Trophoblast cell (in vitro differentiated cells and primary cell): ENCODE measurements around the gene ZNF37A.
A peak's percentile ranks its signal among the peaks of the same experiment; 100 is the strongest.

Experiments used
- DNase-seq, 2 donors: peaks; one replicate each; pipeline ENCODE4 v3.0.0-alpha.2; 2016
- H2AFZ ChIP-seq: 2 replicates; pipeline ENCODE4 v1.6.1; 2013; ENCODE audit warnings: low read length, moderate library complexity, mild to moderate bottlenecking; ENCODE audit not compliant: insufficient read depth, poor library complexity
- H2AK5ac ChIP-seq: 2 replicates; pipeline ENCODE4 v1.6.1; 2013; ENCODE audit warnings: mild to moderate bottlenecking, low read length
- H2BK120ac ChIP-seq: 2 replicates; pipeline ENCODE4 v1.6.1; 2013; ENCODE audit warnings: low read length, mild to moderate bottlenecking, moderate library complexity; ENCODE audit not compliant: insufficient read depth, poor library complexity
- H2BK12ac ChIP-seq: 2 replicates; pipeline ENCODE4 v1.6.1; 2013; ENCODE audit warnings: mild to moderate bottlenecking, low read length, moderate library complexity
- H2BK5ac ChIP-seq: 2 replicates; pipeline ENCODE4 v1.6.1; 2013; ENCODE audit warnings: low read length, low read depth, moderate library complexity, mild to moderate bottlenecking; ENCODE audit not compliant: poor library complexity
- H3K14ac ChIP-seq: 2 replicates; pipeline ENCODE4 v1.6.1; 2013; ENCODE audit warnings: mild to moderate bottlenecking, low read length
- H3K18ac ChIP-seq: 2 replicates; pipeline ENCODE4 v1.6.1; 2013; ENCODE audit warnings: mild to moderate bottlenecking, low read length
- H3K23ac ChIP-seq: 2 replicates; pipeline ENCODE4 v1.6.1; 2013; ENCODE audit warnings: low read length
- H3K27ac ChIP-seq: 2 replicates; pipeline ENCODE4 v1.5.1; 2013; ENCODE audit warnings: low read depth, mild to moderate bottlenecking, inconsistent platforms, low read length, moderate library complexity
- H3K27me3 ChIP-seq: 2 replicates; pipeline ENCODE4 v1.6.1; 2013; ENCODE audit warnings: inconsistent platforms, mild to moderate bottlenecking, low read length, moderate library complexity; ENCODE audit not compliant: insufficient read depth
- H3K36me3 ChIP-seq, 2 experiments: 1 replicate in 1 of 2; 2 replicates in 1 of 2; pipeline ENCODE4 v1.6.1; 2013; ENCODE audit warnings: low read length in 2 of 2, mild to moderate bottlenecking in 2 of 2, moderate library complexity in 1 of 2; ENCODE audit not compliant: insufficient read depth in 2 of 2, control insufficient read depth in 1 of 2
- H3K4ac ChIP-seq: 2 replicates; pipeline ENCODE4 v1.6.1; 2013; ENCODE audit warnings: low read depth, mild to moderate bottlenecking, low read length, moderate library complexity
- H3K4me1 ChIP-seq, 2 experiments: 1 replicate in 1 of 2; 2 replicates in 1 of 2; pipeline ENCODE4 v1.6.1; 2013; ENCODE audit warnings: low read length in 2 of 2, mild to moderate bottlenecking in 2 of 2, moderate library complexity in 1 of 2; ENCODE audit not compliant: insufficient read depth in 2 of 2, control insufficient read depth in 1 of 2
- H3K4me2 ChIP-seq: 2 replicates; pipeline ENCODE4 v1.6.1; 2013; ENCODE audit warnings: inconsistent platforms, mild to moderate bottlenecking, low read length, moderate library complexity
- H3K4me3 ChIP-seq: 2 replicates; pipeline ENCODE4 v1.5.1; 2013; ENCODE audit warnings: mild to moderate bottlenecking, low read depth, low read length, inconsistent platforms
- H3K79me1 ChIP-seq: one replicate; pipeline ENCODE4 v1.6.1; 2013; ENCODE audit warnings: low read length
- H3K79me2 ChIP-seq: 2 replicates; pipeline ENCODE4 v1.6.1; 2013; ENCODE audit warnings: low read length, mild to moderate bottlenecking; ENCODE audit not compliant: control insufficient read depth, insufficient read depth, poor library complexity
- H3K9ac ChIP-seq: 2 replicates; pipeline ENCODE4 v1.6.1; 2013; ENCODE audit warnings: mild to moderate bottlenecking, low read length
- H3K9me3 ChIP-seq: 2 replicates; pipeline ENCODE4 v1.6.1; 2013; ENCODE audit warnings: low read depth, mild to moderate bottlenecking, control low read depth, inconsistent platforms, low read length; ENCODE audit not compliant: insufficient read depth
- H4K12ac ChIP-seq: 2 replicates; pipeline ENCODE4 v1.6.1; 2013; ENCODE audit warnings: low read depth, mild to moderate bottlenecking, low read length, moderate library complexity
- H4K8ac ChIP-seq: 2 replicates; pipeline ENCODE4 v1.6.1; 2013; ENCODE audit warnings: low read depth, mild to moderate bottlenecking, low read length, moderate library complexity
- H4K91ac ChIP-seq: one replicate; pipeline ENCODE4 v1.6.1; 2013; ENCODE audit warnings: low read depth, mild to moderate bottlenecking, low read length, moderate library complexity
- WGBS: extraction: QIAGEN DNeasy Blood & Tissue Kit; methylation state at CpG from one replicate; pipeline ENCODE4 v1.1.7; 2013; ENCODE audit warnings: missing lambda C conversion rate; ENCODE audit not compliant: insufficient read length, insufficient coverage; ENCODE audit errors: extremely low coverage; 5-methylcytosine and 5-hydroxymethylcytosine counted together

ZNF37A gene

GRCh38 chr10:38094927-38095574 is 914 bp downstream of the ZNF37A start:
- peaks cover 0 to 4% of the 10 kb centered on the region in 2 experiments for H3K4me1 ChIP-seq
- H3K4ac ChIP-seq: no peak overlapping the region
- no peak overlapping the region for H2BK12ac ChIP-seq
- no peak overlapping the region for H2AFZ ChIP-seq
- H3K4me3 ChIP-seq: peak overlapping the region; percentile 90
- H3K36me3 ChIP-seq: peaks cover 0 to 1% of the 10 kb centered on the region in 2 experiments
- no peak overlapping the region for H2BK5ac ChIP-seq
- no peak overlapping the region for H3K27ac ChIP-seq
- peak overlapping the region; percentile 31 for H3K9ac ChIP-seq
- no peak overlapping the region for H3K23ac ChIP-seq
- no peak overlapping the region for H2AK5ac ChIP-seq
- H3K9me3 ChIP-seq: peaks cover 11% of the 10 kb centered on the region
- WGBS: no CpG with 5 or more reads among the region's 21 CpGs
- no peak overlapping the region for H3K14ac ChIP-seq
- H3K27me3 ChIP-seq: no peaks in the 10 kb centered on the region
- no peaks in the 10 kb centered on the region for H3K79me1 ChIP-seq
- DNase-seq: no peak
- no peak overlapping the region for H4K8ac ChIP-seq
- H4K12ac ChIP-seq: no peak overlapping the region
- H2BK120ac ChIP-seq: no peak overlapping the region
- H3K79me2 ChIP-seq: peaks cover 2% of the 10 kb centered on the region
- H3K18ac ChIP-seq: no peak overlapping the region
- H4K91ac ChIP-seq: no peak overlapping the region
- H3K4me2 ChIP-seq: peak overlapping the region; percentile 78

GRCh38 chr10:38102880-38103279 is 8.7 kb downstream of the ZNF37A start:
- DNase-seq: no peak
- no peak overlapping the region for H3K4me3 ChIP-seq
- no peak overlapping the region for H3K14ac ChIP-seq
- H3K27me3 ChIP-seq: no peaks in the 10 kb centered on the region
- H2BK5ac ChIP-seq: no peak overlapping the region
- no peak overlapping the region for H4K91ac ChIP-seq
- H4K12ac ChIP-seq: no peak overlapping the region
- H2BK12ac ChIP-seq: no peak overlapping the region
- H2AK5ac ChIP-seq: no peak overlapping the region
- H2BK120ac ChIP-seq: no peak overlapping the region
- WGBS: no CpG with 5 or more reads among the region's 1 CpG
- no peak overlapping the region for H3K4ac ChIP-seq
- no peaks in the 10 kb centered on the region for H3K4me1 ChIP-seq
- H4K8ac ChIP-seq: no peak overlapping the region
- H3K9me3 ChIP-seq: no peaks in the 10 kb centered on the region
- peaks cover 0 to 2% of the 10 kb centered on the region in 2 experiments for H3K36me3 ChIP-seq
- H3K27ac ChIP-seq: no peak overlapping the region
- no peak overlapping the region for H3K4me2 ChIP-seq
- no peak overlapping the region for H2AFZ ChIP-seq
- no peaks in the 10 kb centered on the region for H3K79me2 ChIP-seq
- H3K23ac ChIP-seq: no peak overlapping the region
- no peak overlapping the region for H3K9ac ChIP-seq
- H3K79me1 ChIP-seq: no peaks in the 10 kb centered on the region
- H3K18ac ChIP-seq: no peak overlapping the region

- Histone ChIP-seq H3K18ac (no peak overlapping the region), H2BK12ac (no peak overlapping the region), H3K79me2 (no peaks in the 10 kb centered on the region), H2BK5ac (no peak overlapping the region), H4K8ac (no peak overlapping the region), H3K4me3 (no peak overlapping the region), H3K9ac (no peak overlapping the region), H3K4me2 (no peak overlapping the region), H4K12ac (no peak overlapping the region), H4K91ac (no peak overlapping the region), H2AFZ (no peak overlapping the region), H2AK5ac (no peak overlapping the region), H3K9me3 (no peaks in the 10 kb centered on the region), H2BK120ac (no peak overlapping the region), H3K27ac (no peak overlapping the region), H3K79me1 (no peaks in the 10 kb centered on the region), H3K36me3 (peaks cover 0 to 2% of the 10 kb centered on the region in 2 experiments), H3K14ac (no peak overlapping the region), H3K27me3 (no peaks in the 10 kb centered on the region), H3K23ac (no peak overlapping the region), H3K4ac (no peak overlapping the region), H3K4me1 (no peaks in the 10 kb centered on the region)
- DNase-seq: no peak
- no CpG with 5 or more reads among the region's 3 CpGs for WGBS
Measured at GRCh38 chr10:38103756-38104155, 9.6 kb downstream of the ZNF37A start.

GRCh38 chr10:38112159-38112558 is 18.0 kb downstream of the ZNF37A start:
- H2AFZ ChIP-seq: no peak overlapping the region
- H4K12ac ChIP-seq: no peak overlapping the region
- H4K8ac ChIP-seq: no peak overlapping the region
- H3K18ac ChIP-seq: no peak overlapping the region
- WGBS: no CpG with 5 or more reads among the region's 2 CpGs
- H3K79me2 ChIP-seq: no peaks in the 10 kb centered on the region
- H3K14ac ChIP-seq: no peak overlapping the region
- no peaks in the 10 kb centered on the region for H3K27me3 ChIP-seq
- H3K4ac ChIP-seq: no peak overlapping the region
- H2AK5ac ChIP-seq: no peak overlapping the region
- peaks cover 10% of the 10 kb centered on the region for H3K9me3 ChIP-seq
- H4K91ac ChIP-seq: no peak overlapping the region
- no peak overlapping the region for H2BK120ac ChIP-seq
- peaks cover 3 to 4% of the 10 kb centered on the region in 2 experiments for H3K36me3 ChIP-seq
- H3K9ac ChIP-seq: no peak overlapping the region
- H2BK12ac ChIP-seq: no peak overlapping the region
- no peak overlapping the region for H3K4me3 ChIP-seq
- no peak overlapping the region for H3K4me2 ChIP-seq
- no peak overlapping the region for H3K27ac ChIP-seq
- no peak for DNase-seq
- no peaks in the 10 kb centered on the region for H3K4me1 ChIP-seq
- H2BK5ac ChIP-seq: no peak overlapping the region
- H3K23ac ChIP-seq: no peak overlapping the region
- no peaks in the 10 kb centered on the region for H3K79me1 ChIP-seq
